Pancreas (tissue), 10 donors: ENCODE results near the gene NUMBL. TPM values are rescaled to one million over a fixed set of nuclear protein-coding genes. Genes with fewer than 3 reads are reported as not detected.

Experiments
- ATAC-seq, 4 donors: fragments of 200-7000 bp; cut with Tn5 transposase; one replicate each; pipeline versions ENCODE4 v1.8.0 to v1.9.1; 2020; ENCODE audit warnings: mild to moderate bottlenecking in 4 of 4, moderate library complexity in 4 of 4
- DNase-seq, 6 donors: peaks; one replicate each; pipeline ENCODE4 v3.0.0-alpha.2; 2020
- FAIRE-seq: peaks from 2 replicates; lab custom pipeline; 2012; peaks lifted over from hg19 to GRCh38; lab: Jason Lieb, UNC
- H3K27ac ChIP-seq, 4 donors: fragments of 200-600 bp; sonication (generic); 1 replicate in 3 of 4; 2 replicates in 1 of 4; pipeline versions ENCODE4 v1.5.0 to v1.8.0; 2020
- H3K27me3 ChIP-seq, 4 donors: fragments of 200-600 bp; one replicate each; pipeline ENCODE4 v1.8.0; 2021
- H3K36me3 ChIP-seq, 3 donors: fragments of 200-600 bp; sonication (generic) in 1 of 3; one replicate each; pipeline versions ENCODE4 v1.5.0 to v1.8.0; 2020 to 2021
- H3K4me1 ChIP-seq, 3 donors: fragments of 200-600 bp; one replicate each; pipeline ENCODE4 v1.8.0; 2021
- H3K4me3 ChIP-seq, 4 donors: fragments of 200-600 bp; sonication (generic) in 2 of 4; one replicate each; pipeline versions ENCODE4 v1.5.0 to v1.8.0; 2020 to 2021
- H3K9me3 ChIP-seq, 4 donors: fragments of 200-600 bp; one replicate each; pipeline ENCODE4 v1.8.0; 2021
- WGBS, 2 donors: extraction: QIAGEN DNeasy Blood & Tissue Kit; methylation state at CpG; one replicate each; pipeline ENCODE4 v1.1.7; 2013; 5-methylcytosine and 5-hydroxymethylcytosine counted together
- intact Hi-C, 3 donors: fragments of 100-400 bp; cut with DNase I; formaldehyde crosslinking; loops; one replicate each; pipeline versions ENCODE4 v1.11.1 to v1.14.2; 2022
- polyA plus RNA-seq, 2 donors: library from polyadenylated mRNA; stranded (reverse); fragments of 200-250 nt; gene quantifications; one replicate each; pipeline ENCODE4 v1.2.3, GENCODE V29; 2013
- total RNA-seq, 6 donors: library from RNA; stranded (reverse); fragmentation: NEBNext Ultra II Directional in 4 of 6; extraction: Animal tissue kit (Norgen Biotek cat#: 25700) in 4 of 6; gene quantifications; one replicate each; pipeline versions ENCODE4 v1.2.1 to v1.2.4, GENCODE V29; 2021 to 2023
- TF ChIP-seq, protein P1 (sequence below), 4 donors: fragments of 200-600 bp; sonication (generic) in 3 of 4; IDR thresholded peaks; one replicate each; pipeline versions ENCODE4 v1.5.0 to v1.8.0; 2021; ENCODE audit warnings: antibody characterized with exemption in 4 of 4
- donor health status: healthy with polysubstance abuse.
- donor health status: DM: no; HTN: no; CAD: no; lungs with moderate emphysema.
- donor health status: DM: no; HTN: no; CAD: no.
- donor health status: control.
- donor health status: control.
- donor health status: Bipolar disorder and iron deficiency.
- donor health status: DM: yes; HTN: yes; CAD: no.
- donor health status: DM: no; HTN: no; CAD: no.
- donor health status: DM: no; HTN: no; CAD: no.
- donor health status: DM: yes; HTN: yes; CAD: no.

Gene NUMBL
- total and polyA plus RNA-seq, 8 donors, result 3.2 to 19.1 (median 8.7) TPM

GRCh38 chr19:40700083-40700482, 9.6 kb upstream of the NUMBL start:
- 94 to 95% methylated on average over 9 of the region's 9 CpGs for WGBS, 2 donors
- intact Hi-C loops, result no loop called here
- Histone ChIP-seq H3K9me3 (no peaks in the 10 kb centered on the region), H3K36me3 (peaks cover 4 to 9% (median 4%) of the 10 kb centered on the region in 3 donors), H3K4me1 (no peaks in the 10 kb centered on the region), H3K4me3 (no peak overlapping the region), H3K27ac (no peak overlapping the region), H3K27me3 (no peaks in the 10 kb centered on the region)
- TF ChIP-seq, protein P1, sequence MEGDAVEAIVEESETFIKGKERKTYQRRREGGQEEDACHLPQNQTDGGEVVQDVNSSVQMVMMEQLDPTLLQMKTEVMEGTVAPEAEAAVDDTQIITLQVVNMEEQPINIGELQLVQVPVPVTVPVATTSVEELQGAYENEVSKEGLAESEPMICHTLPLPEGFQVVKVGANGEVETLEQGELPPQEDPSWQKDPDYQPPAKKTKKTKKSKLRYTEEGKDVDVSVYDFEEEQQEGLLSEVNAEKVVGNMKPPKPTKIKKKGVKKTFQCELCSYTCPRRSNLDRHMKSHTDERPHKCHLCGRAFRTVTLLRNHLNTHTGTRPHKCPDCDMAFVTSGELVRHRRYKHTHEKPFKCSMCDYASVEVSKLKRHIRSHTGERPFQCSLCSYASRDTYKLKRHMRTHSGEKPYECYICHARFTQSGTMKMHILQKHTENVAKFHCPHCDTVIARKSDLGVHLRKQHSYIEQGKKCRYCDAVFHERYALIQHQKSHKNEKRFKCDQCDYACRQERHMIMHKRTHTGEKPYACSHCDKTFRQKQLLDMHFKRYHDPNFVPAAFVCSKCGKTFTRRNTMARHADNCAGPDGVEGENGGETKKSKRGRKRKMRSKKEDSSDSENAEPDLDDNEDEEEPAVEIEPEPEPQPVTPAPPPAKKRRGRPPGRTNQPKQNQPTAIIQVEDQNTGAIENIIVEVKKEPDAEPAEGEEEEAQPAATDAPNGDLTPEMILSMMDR (IDR thresholded peaks at IDR 0.05), result no peak
- peak in 1 of 6 donors; percentile 59 for DNase-seq
- no peak for FAIRE-seq
- ATAC-seq, result no peak

DNA sequence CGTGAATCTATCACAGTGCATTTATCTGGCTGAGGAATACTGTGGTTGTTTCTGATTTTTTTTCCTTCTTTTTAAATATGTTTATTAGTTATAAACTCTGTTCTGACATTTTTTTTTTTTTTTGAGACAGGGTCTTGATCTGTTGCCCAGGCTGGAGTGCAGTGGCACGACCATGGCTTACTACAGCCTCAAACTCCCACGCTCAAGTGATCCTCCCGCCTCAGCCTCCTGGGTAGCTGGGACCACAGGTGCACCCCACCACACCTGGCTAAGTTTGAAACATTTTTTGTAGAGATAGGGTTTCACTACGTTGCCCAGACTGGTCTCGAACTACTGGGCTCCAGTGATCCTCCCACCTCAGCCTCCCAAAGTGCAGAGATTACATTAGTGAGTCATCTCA, 6.6 kb upstream of the NUMBL start:
- Histone ChIP-seq H3K36me3 (no peaks in the 10 kb centered on the region), H3K27me3 (no peaks in the 10 kb centered on the region), H3K4me3 (no peak overlapping the region), H3K4me1 (no peaks in the 10 kb centered on the region), H3K27ac (no peak overlapping the region), H3K9me3 (no peaks in the 10 kb centered on the region)
- DNase-seq, result no peak
- WGBS, 2 donors, result 98% methylated on average over 6 of the region's 6 CpGs
- FAIRE-seq, result no peak
- intact Hi-C loops, result no loop called here
- no peak for ATAC-seq
- TF ChIP-seq, protein P1 (IDR thresholded peaks at IDR 0.05), result no peak

- Histone ChIP-seq H3K9me3 (no peaks in the 10 kb centered on the region), H3K4me1 (peaks cover 0 to 2% (median 0%) of the 10 kb centered on the region in 3 donors), H3K27me3 (no peaks in the 10 kb centered on the region), H3K27ac (no peak overlapping the region), H3K4me3 (no peak overlapping the region), H3K36me3 (no peaks in the 10 kb centered on the region)
- ATAC-seq (no peak), DNase-seq (no peak), FAIRE-seq (no peak)
- WGBS, 2 donors, result 94 to 97% methylated on average over 5 of the region's 5 CpGs
- TF ChIP-seq, protein P1 (IDR thresholded peaks at IDR 0.05), result no peak
- intact Hi-C loops, result no loop called here
Measured at GRCh38 chr19:40695881-40696280, 5.4 kb upstream of the NUMBL start.

DNA sequence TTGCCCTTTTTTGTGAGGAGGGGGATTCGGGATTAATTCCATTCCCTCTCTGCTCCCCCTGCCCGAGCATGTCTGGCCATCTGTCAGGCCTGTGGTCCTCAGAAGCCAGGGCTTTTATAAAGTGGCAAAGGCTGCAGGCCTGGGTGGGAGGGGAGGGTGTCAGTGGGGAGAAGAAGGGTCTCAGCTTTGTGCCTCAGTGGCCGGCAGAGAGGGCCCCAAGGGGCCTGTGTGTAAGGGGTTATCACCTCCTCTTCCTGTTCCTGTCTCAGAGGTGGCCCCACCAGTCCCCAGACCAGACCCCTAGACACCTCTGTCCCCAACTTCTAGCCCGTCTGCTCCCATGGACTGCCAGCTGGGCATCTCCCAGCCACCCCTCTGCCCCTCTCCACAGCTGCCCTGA, 3.4 kb upstream of the NUMBL start:
- Histone ChIP-seq H3K4me1 (peaks cover 0 to 2% (median 0%) of the 10 kb centered on the region in 3 donors), H3K4me3 (no peak overlapping the region), H3K36me3 (no peaks in the 10 kb centered on the region), H3K9me3 (no peaks in the 10 kb centered on the region), H3K27ac (no peak overlapping the region), H3K27me3 (no peaks in the 10 kb centered on the region)
- DNase-seq (peak in 1 of 6 donors; percentile 29), ATAC-seq (no peak), FAIRE-seq (no peak)
- TF ChIP-seq, protein P1 (IDR thresholded peaks at IDR 0.05), result no peak
- 79 to 88% methylated on average over 4 of the region's 4 CpGs for WGBS, 2 donors
- intact Hi-C loops, result no loop called here

DNA sequence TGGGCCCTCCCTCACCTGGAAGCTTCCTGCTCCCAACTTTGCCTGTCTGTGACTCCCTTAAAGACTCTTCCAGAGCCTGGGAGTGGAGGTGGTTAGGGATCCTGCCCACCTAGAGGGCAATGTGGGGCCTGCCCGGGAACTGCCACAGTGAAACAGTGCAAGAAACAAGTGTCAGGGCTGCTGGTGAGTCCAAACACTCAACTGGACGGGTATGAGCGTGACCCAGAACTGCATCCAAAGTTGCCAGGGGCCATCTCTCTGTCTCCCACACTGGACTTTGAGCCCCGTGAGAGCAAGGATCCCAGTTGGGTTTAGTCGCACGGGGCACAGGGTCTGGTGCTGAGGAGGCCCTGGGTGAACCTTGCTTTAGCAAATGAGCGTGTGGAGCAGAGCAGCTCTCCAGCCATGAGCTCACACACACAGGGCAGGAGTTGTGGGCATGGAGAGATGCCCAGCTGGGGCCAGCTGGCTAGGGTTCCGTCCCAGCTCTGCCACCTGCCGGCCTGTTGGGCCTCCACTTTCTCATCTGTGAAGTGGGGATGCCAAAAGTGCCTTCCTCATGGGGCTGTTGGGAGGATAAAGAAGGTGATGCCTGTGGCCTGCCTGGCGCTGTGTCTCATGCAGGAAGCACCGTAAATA, 2.8 kb upstream of the NUMBL start:
- intact Hi-C loops, result no loop called here
- Histone ChIP-seq H3K36me3 (no peaks in the 10 kb centered on the region), H3K4me1 (peaks cover 0 to 2% (median 0%) of the 10 kb centered on the region in 3 donors), H3K27ac (no peak overlapping the region), H3K27me3 (no peaks in the 10 kb centered on the region), H3K9me3 (no peaks in the 10 kb centered on the region), H3K4me3 (no peak overlapping the region)
- FAIRE-seq (no peak), DNase-seq (peak in 1 of 6 donors; percentile 32), ATAC-seq (no peak)
- TF ChIP-seq, protein P1 (IDR thresholded peaks at IDR 0.05), result no peak
- 88 to 89% methylated on average over 11 of the region's 11 CpGs for WGBS, 2 donors
